ENCODE data around the gene XK. TPM values are rescaled to one million over a fixed set of nuclear protein-coding genes. Genes with fewer than 3 reads are reported as not detected.

The XK gene
- total RNA-seq, 1 experiment from 2014 or later: 1.1 TPM

GRCh38 chrX:37716602-37717001, 31.0 kb downstream of the XK start (continued):
- TF ChIP-seq ZNF532 (CRISPR knock-in tag; IDR thresholded peaks at IDR 0.05; ENCODE audit: borderline replicate concordance) (no peak), SOX15 (CRISPR knock-in tag; IDR thresholded peaks at IDR 0.05) (no peak), ZMAT4 (CRISPR knock-in tag; IDR thresholded peaks at IDR 0.05) (no peak), ZNF396 (CRISPR knock-in tag; IDR thresholded peaks at IDR 0.05; ENCODE audit: borderline replicate concordance) (no peak), ZNF671 (CRISPR knock-in tag; IDR thresholded peaks at IDR 0.05) (no peak), ZNF425 (CRISPR knock-in tag; conservative IDR thresholded peaks at IDR 0.05) (no peak), SP1 (CRISPR knock-in tag; conservative IDR thresholded peaks at IDR 0.05) (no peak), ZNF423 (CRISPR knock-in tag; IDR thresholded peaks at IDR 0.05) (no peak), CREB1 (CRISPR knock-in tag; IDR thresholded peaks at IDR 0.05) (no peak), ELF4 (CRISPR knock-in tag; IDR thresholded peaks at IDR 0.05; ENCODE audit: low read depth) (no peak), HMGA2 (CRISPR knock-in tag; IDR thresholded peaks at IDR 0.05) (no peak), FOXJ3 (CRISPR knock-in tag; IDR thresholded peaks at IDR 0.05; ENCODE audit: borderline replicate concordance) (no peak), PRDM15 (CRISPR knock-in tag; IDR thresholded peaks at IDR 0.05) (no peak), FOXP4 (CRISPR knock-in tag; IDR thresholded peaks at IDR 0.05) (no peak)

GRCh38 chrX:37717708-37718107, 32.1 kb downstream of the XK start:
- DNase-seq (ENCODE audit: low spot score) (no peak), ATAC-seq (no peak)
- H3K27me3 Mint-ChIP-seq (ENCODE audit: low read depth): no peaks in the 10 kb centered on the region
- ChIA-PET CTCF (no interaction called here), POLR2A (no interaction called here)
- no peak overlapping the region for H3K27ac Mint-ChIP-seq
- no peaks in the 10 kb centered on the region for H3K9me3 Mint-ChIP-seq
- no peaks in the 10 kb centered on the region; the same call in 1 of the 2 replicates for H3K4me1 Mint-ChIP-seq
- H3K4me3 Mint-ChIP-seq: no peak overlapping the region
- no peaks in the 10 kb centered on the region for H3K36me3 Mint-ChIP-seq
- TF ChIP-seq SMAD4 (CRISPR knock-in tag; IDR thresholded peaks at IDR 0.05): no peak

All from WTC11 (cell line).